PC-3 (cell line): ENCODE data around the gene CDH12. TPM values are rescaled to one million over a fixed set of nuclear protein-coding genes. Genes with fewer than 3 reads are reported as not detected.
"Not testable (repeated sequence)": the region's sequence is repeated elsewhere in the genome, so short reads cannot be mapped to it uniquely, and the experiment has no call there.

Experiments used
- ATAC-seq: fragments of 200-7000 bp; cut with Tn5 transposase; 2 replicates; pipeline ENCODE4 v1.9.1; 2020; ENCODE audit warnings: mild to moderate bottlenecking, moderate library complexity
- BruUV-seq: library from RNA; stranded (reverse); fragments of 400-500 nt; replicated peaks from 2 replicates; lab custom pipeline; 2021; lab: Mats Ljungman, UMichigan
- CTCF ChIA-PET: fragments of 300-600 bp; sonication (Branson Sonifier 250); formaldehyde crosslinking; loops from one replicate; lab custom pipeline; 2022; ENCODE audit warnings: antibody characterized with exemption; lab: Charles Lee
- POLR2A ChIA-PET: fragments of 300-600 bp; sonication (Branson Sonifier 250); formaldehyde crosslinking; loops from one replicate; lab custom pipeline; 2022; ENCODE audit warnings: antibody characterized with exemption; ENCODE audit not compliant: unreplicated experiment; lab: Charles Lee
- DNase-seq: peaks from one replicate; pipeline ENCODE4 v3.0.0-alpha.2; 2015
- H2AFZ ChIP-seq: fragments of 300-600 bp; sonication (generic); 2 replicates; pipeline ENCODE4 v1.6.0; 2016; ENCODE audit warnings: antibody characterized with exemption, low read length
- H3F3A ChIP-seq: fragments of 300-600 bp; sonication (generic); one replicate; pipeline ENCODE4 v1.6.0; 2017; ENCODE audit warnings: antibody characterized with exemption, low read length, control low read depth, mild to moderate bottlenecking; ENCODE audit not compliant: unreplicated experiment
- H3K27ac ChIP-seq: fragments of 300-600 bp; sonication (generic); 2 replicates; pipeline ENCODE4 v1.5.1; 2016; ENCODE audit warnings: mild to moderate bottlenecking, low read length
- H3K27me3 ChIP-seq: fragments of 300-600 bp; sonication (generic); 2 replicates; pipeline ENCODE4 v1.6.1; 2016; ENCODE audit warnings: low read length, mixed read lengths
- H3K36me3 ChIP-seq: fragments of 300-600 bp; sonication (generic); 2 replicates; pipeline ENCODE4 v1.6.1; 2016; ENCODE audit warnings: low read depth, mixed run types, low read length, mixed read lengths
- H3K4me1 ChIP-seq: fragments of 300-600 bp; sonication (generic); 2 replicates; pipeline ENCODE4 v1.5.1; 2016; ENCODE audit warnings: low read length; ENCODE audit not compliant: insufficient read depth
- H3K4me2 ChIP-seq: fragments of 300-600 bp; sonication (generic); 2 replicates; pipeline ENCODE4 v1.6.0; 2016; ENCODE audit warnings: low read length
- H3K4me3 ChIP-seq: fragments of 300-600 bp; sonication (generic); 2 replicates; pipeline ENCODE4 v1.5.1; 2016; ENCODE audit warnings: mild to moderate bottlenecking, low read length, mixed read lengths
- H3K79me2 ChIP-seq: fragments of 300-600 bp; sonication (generic); 2 replicates; pipeline ENCODE4 v1.6.1; 2017; ENCODE audit warnings: low read length, mixed read lengths
- H3K9ac ChIP-seq: fragments of 300-600 bp; sonication (generic); 2 replicates; pipeline ENCODE4 v1.6.0; 2016; ENCODE audit warnings: mild to moderate bottlenecking, low read length
- H3K9me2 ChIP-seq: fragments of 300-600 bp; sonication (generic); replicated peaks from 2 replicates; pipeline ENCODE4 v1.6.1; 2016; ENCODE audit warnings: mixed run types, low read length, mixed read lengths
- H3K9me3 ChIP-seq: fragments of 300-600 bp; sonication (generic); 2 replicates; pipeline ENCODE4 v1.6.1; 2016; ENCODE audit warnings: low read length, mixed read lengths
- H4K20me1 ChIP-seq: fragments of 300-600 bp; sonication (generic); 2 replicates; pipeline ENCODE4 v1.6.1; 2016; ENCODE audit warnings: low read length, mixed read lengths
- CTCF ChIP-seq: fragments of 300-600 bp; sonication (generic); conservative IDR thresholded peaks from 2 replicates; pipeline ENCODE4 v1.5.1; 2017; ENCODE audit warnings: antibody characterized with exemption, low read depth, mild to moderate bottlenecking, low read length
- EZH2 ChIP-seq: fragments of 300-600 bp; sonication (generic); IDR thresholded peaks from one replicate; pipeline ENCODE4 v1.6.1; 2017; ENCODE audit warnings: antibody characterized with exemption, mild to moderate bottlenecking, low read length; ENCODE audit not compliant: unreplicated experiment
- EZH2phosphoT487 ChIP-seq: fragments of 300-600 bp; sonication (generic); IDR thresholded peaks from 2 replicates; pipeline ENCODE4 v1.6.1; 2018; ENCODE audit warnings: mild to moderate bottlenecking, antibody characterized with exemption, low read length, borderline replicate concordance
- intact Hi-C: fragments of 100-400 bp; cut with micrococcal nuclease; formaldehyde crosslinking; loops from 2 replicates; pipeline ENCODE4 v1.9.0; 2023
- total RNA-seq: library from RNA; depleted of rRNA; stranded (reverse); fragments of >200 nt; gene quantifications from 2 replicates; pipeline ENCODE4 v1.2.3, GENCODE V29; 2014

The CDH12 gene
- total RNA-seq, 1 experiment from 2014 or later = 0.44 TPM

GRCh38 chr5:22892441-22892840 lies 39.3 kb upstream of the CDH12 start:
- no peak overlapping the region for H3K4me2 ChIP-seq
- no peak for DNase-seq
- H3K36me3 ChIP-seq = no peaks in the 10 kb centered on the region
- H3K4me1 ChIP-seq = no peaks in the 10 kb centered on the region
- no peaks in the 10 kb centered on the region for H3K9me2 ChIP-seq
- CTCF ChIA-PET = no interaction called here
- no peak overlapping the region for H2AFZ ChIP-seq
- no peaks in the 10 kb centered on the region for H3K79me2 ChIP-seq
- POLR2A ChIA-PET = no interaction called here
- no peak overlapping the region for H3K4me3 ChIP-seq
- intact Hi-C loops = no loop called here
- H3F3A ChIP-seq = no peaks in the 10 kb centered on the region
- H3K27ac ChIP-seq = no peak overlapping the region
- H3K9ac ChIP-seq = no peak overlapping the region
- H3K9me3 ChIP-seq = no peaks in the 10 kb centered on the region
- H4K20me1 ChIP-seq = no peaks in the 10 kb centered on the region
- ATAC-seq = no peak
- no peak for TF ChIP-seq EZH2
- no peak for TF ChIP-seq CTCF
- TF ChIP-seq EZH2phosphoT487 = no peak
- BruUV-seq = no TSS peak
- H3K27me3 ChIP-seq = no peaks in the 10 kb centered on the region

DNA sequence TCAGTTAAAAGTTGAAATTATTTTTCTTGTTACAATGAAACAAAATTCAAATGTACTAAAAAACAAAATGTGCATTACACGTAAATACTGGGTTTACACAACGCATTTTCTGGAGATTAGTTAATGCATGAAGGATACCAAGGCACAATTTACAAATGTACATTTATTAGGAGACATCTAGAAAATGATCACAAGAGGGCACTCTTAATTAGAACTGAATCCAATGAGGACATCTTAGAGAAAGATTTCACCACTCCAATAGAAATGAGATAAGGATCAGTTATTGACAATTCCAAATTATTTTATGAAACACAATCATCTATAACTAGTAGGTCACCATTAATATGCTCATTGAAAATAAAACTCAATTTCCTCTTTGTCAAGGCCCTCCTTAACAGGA lies 36.6 kb upstream of the CDH12 start:
- Histone ChIP-seq H2AFZ (no peak overlapping the region), H4K20me1 (no peaks in the 10 kb centered on the region), H3K9me3 (no peaks in the 10 kb centered on the region), H3K4me3 (no peak overlapping the region), H3K27me3 (no peaks in the 10 kb centered on the region), H3K27ac (no peak overlapping the region), H3K4me1 (no peaks in the 10 kb centered on the region), H3K36me3 (no peaks in the 10 kb centered on the region), H3K4me2 (no peak overlapping the region), H3K9ac (no peak overlapping the region), H3K79me2 (no peaks in the 10 kb centered on the region), H3F3A (no peaks in the 10 kb centered on the region), H3K9me2 (no peaks in the 10 kb centered on the region)
- no peak for ATAC-seq
- intact Hi-C loops = loop anchor here (1.0 to 10.0 kb wide), 3 partner anchors 250 to 645 kb away; no protein-coding TSS in a partner anchor
- BruUV-seq = no TSS peak
- TF ChIP-seq EZH2phosphoT487 (no peak), CTCF (peak; percentile 61)
- DNase-seq = peak; percentile 36
- ChIA-PET POLR2A (no interaction called here), CTCF (no interaction called here)

DNA sequence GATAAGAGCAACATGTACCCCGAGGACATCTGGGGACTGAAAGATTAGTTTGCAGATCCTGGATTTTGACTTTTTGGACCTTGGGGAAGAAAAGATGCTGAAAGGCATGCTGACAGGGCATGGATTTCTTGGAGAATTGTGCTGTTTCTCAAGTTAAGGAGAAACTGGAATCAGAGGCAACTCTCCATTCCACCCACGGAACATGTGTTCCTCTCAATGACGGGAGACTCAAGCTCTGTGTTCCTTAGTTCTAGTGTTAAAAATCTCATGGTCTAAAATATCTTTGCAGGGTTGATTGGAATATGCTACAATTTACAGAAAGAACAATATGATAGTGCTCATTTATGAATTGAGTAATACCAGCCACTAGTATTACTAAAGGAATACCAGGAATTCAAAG lies 34.4 kb upstream of the CDH12 start:
- Histone ChIP-seq H3K79me2 (no peaks in the 10 kb centered on the region), H3K27me3 (no peaks in the 10 kb centered on the region), H3K9me2 (no peaks in the 10 kb centered on the region), H2AFZ (no peak overlapping the region), H3K4me1 (no peaks in the 10 kb centered on the region), H3K4me2 (no peak overlapping the region), H3F3A (no peaks in the 10 kb centered on the region), H3K9ac (no peak overlapping the region), H3K27ac (no peak overlapping the region), H3K36me3 (no peaks in the 10 kb centered on the region), H4K20me1 (no peaks in the 10 kb centered on the region), H3K9me3 (no peaks in the 10 kb centered on the region), H3K4me3 (no peak overlapping the region)
- intact Hi-C loops = loop anchor here (10.0 kb wide), 1 partner anchor 643 kb away; no protein-coding TSS in a partner anchor
- TF ChIP-seq CTCF = no peak
- no peak for TF ChIP-seq EZH2
- no peak for TF ChIP-seq EZH2phosphoT487
- DNase-seq = no peak
- no peak for ATAC-seq
- ChIA-PET POLR2A (no interaction called here), CTCF (no interaction called here)
- no TSS peak for BruUV-seq

GRCh38 chr5:22858911-22859310 lies 5.8 kb upstream of the CDH12 start:
- CTCF ChIA-PET, H3K9ac ChIP-seq, H3K27ac ChIP-seq, ATAC-seq, H3K36me3 ChIP-seq, H3F3A ChIP-seq, H2AFZ ChIP-seq, H3K4me3 ChIP-seq, BruUV-seq, POLR2A ChIA-PET, H3K9me2 ChIP-seq, H3K27me3 ChIP-seq, H3K79me2 ChIP-seq, H3K4me2 ChIP-seq, H3K4me1 ChIP-seq, H4K20me1 ChIP-seq, H3K9me3 ChIP-seq, DNase-seq: not testable (repeated sequence)
- intact Hi-C loops = loop anchor here (10.0 kb wide), 1 partner anchor 614 kb away; no protein-coding TSS in a partner anchor
